ENCODE results near the gene ZNF629. TPM values are rescaled to one million over a fixed set of nuclear protein-coding genes. Genes with fewer than 3 reads are reported as not detected.

ZNF629 gene
- total and polyA plus RNA-seq, 2 donors (not counting 1 experiment from before 2014, with no cell fraction given), result 1.2 to 6.9 TPM

GRCh38 chr16:30797670-30798309 lies 10.8 kb upstream of the ZNF629 start:
- no peak overlapping the region for H3K27ac ChIP-seq (ENCODE audit: low read length in 2 of 2)
- Mint-ChIP-seq H3K4me3 (no peak overlapping the region), H3K9me3 (ENCODE audit: insufficient read depth) (no peaks in the 10 kb centered on the region), H3K4me1 (no peaks in the 10 kb centered on the region), H3K27ac (no peak overlapping the region), H3K27me3 (no peaks in the 10 kb centered on the region)
- TF ChIP-seq CTCF (IDR thresholded peaks at IDR 0.05), result no peak
- TF ChIP-seq EZH2 (IDR thresholded peaks at IDR 0.05; ENCODE audit: borderline replicate concordance, insufficient read depth, low read depth, low read length, poor library complexity, severe bottlenecking), result no peak
- DNase-seq (no peak), ATAC-seq (ENCODE audit: low read depth) (no peak)
- no peaks in the 10 kb centered on the region for H3K4me1 ChIP-seq (ENCODE audit: control insufficient read depth in 2 of 2, insufficient read depth in 2 of 2, low read length in 2 of 2)
- no peak overlapping the region for H3K4me2 ChIP-seq (replicated peaks; ENCODE audit: low read depth, low read length, poor library complexity, severe bottlenecking)
- ChIA-PET CTCF (interaction anchor here (1.0 kb wide), 1 partner anchor 104 kb away, joined by 3 read pairs; no protein-coding TSS in a partner anchor), POLR2A (no interaction called here)
- no peaks in the 10 kb centered on the region for H3K27me3 ChIP-seq (replicated peaks in 1 of 4; ENCODE audit: control extremely low read depth in 1 of 4, control insufficient read depth in 3 of 4, insufficient read depth in 4 of 4, low read length in 3 of 4)
- no peak overlapping the region for H3K4me3 ChIP-seq (ENCODE audit: control extremely low read depth in 1 of 5, extremely low read depth in 1 of 5, insufficient read depth in 1 of 5, low read depth in 2 of 5, low read length in 4 of 5)
- WGBS (ENCODE audit: insufficient coverage), result 93% methylated on average over 4 of the region's 8 CpGs
- intact Hi-C loops (cut with micrococcal nuclease), result no loop called here
- H3K9me3 ChIP-seq (ENCODE audit: control extremely low read depth in 1 of 3, control insufficient read depth in 2 of 3, insufficient read depth in 1 of 3, low read length in 2 of 3), result no peaks in the 10 kb centered on the region
- H3K9ac ChIP-seq (ENCODE audit: low read length), result no peak overlapping the region
- H4K20me1 ChIP-seq (ENCODE audit: control insufficient read depth, insufficient read depth, low read length, poor library complexity, severe bottlenecking), result no peaks in the 10 kb centered on the region
- no peaks in the 10 kb centered on the region for H3K79me2 ChIP-seq (ENCODE audit: control insufficient read depth, insufficient read depth, low read length)
- no peak overlapping the region for H2AFZ ChIP-seq (ENCODE audit: insufficient read depth, low read depth, low read length, poor library complexity, severe bottlenecking)
- H3K36me3 ChIP-seq (replicated peaks in 1 of 2; ENCODE audit: control extremely low read depth in 1 of 2, control insufficient read depth in 1 of 2, extremely low read depth in 1 of 2, insufficient read depth in 2 of 2, low read length in 1 of 2), result no peaks in the 10 kb centered on the region

- Histone ChIP-seq H3K27ac (ENCODE audit: low read length in 2 of 2) (no peak overlapping the region), H3K36me3 (replicated peaks in 1 of 2; ENCODE audit: control extremely low read depth in 1 of 2, control insufficient read depth in 1 of 2, extremely low read depth in 1 of 2, insufficient read depth in 2 of 2, low read length in 1 of 2) (no peaks in the 10 kb centered on the region), H3K9me3 (ENCODE audit: control extremely low read depth in 1 of 3, control insufficient read depth in 2 of 3, insufficient read depth in 1 of 3, low read length in 2 of 3) (no peaks in the 10 kb centered on the region), H3K27me3 (replicated peaks in 1 of 4; ENCODE audit: control extremely low read depth in 1 of 4, control insufficient read depth in 3 of 4, insufficient read depth in 4 of 4, low read length in 3 of 4) (no peaks in the 10 kb centered on the region), H3K4me2 (replicated peaks; ENCODE audit: low read depth, low read length, poor library complexity, severe bottlenecking) (no peak overlapping the region), H4K20me1 (ENCODE audit: control insufficient read depth, insufficient read depth, low read length, poor library complexity, severe bottlenecking) (no peaks in the 10 kb centered on the region), H3K79me2 (ENCODE audit: control insufficient read depth, insufficient read depth, low read length) (no peaks in the 10 kb centered on the region), H3K4me1 (ENCODE audit: control insufficient read depth in 2 of 2, insufficient read depth in 2 of 2, low read length in 2 of 2) (no peaks in the 10 kb centered on the region), H2AFZ (ENCODE audit: insufficient read depth, low read depth, low read length, poor library complexity, severe bottlenecking) (no peak overlapping the region), H3K4me3 (ENCODE audit: control extremely low read depth in 1 of 5, extremely low read depth in 1 of 5, insufficient read depth in 1 of 5, low read depth in 2 of 5, low read length in 4 of 5) (no peak overlapping the region), H3K9ac (ENCODE audit: low read length) (no peak overlapping the region)
- Mint-ChIP-seq H3K9me3 (ENCODE audit: insufficient read depth) (no peaks in the 10 kb centered on the region), H3K27ac (no peak overlapping the region), H3K4me3 (no peak overlapping the region), H3K4me1 (no peaks in the 10 kb centered on the region), H3K27me3 (no peaks in the 10 kb centered on the region)
- WGBS (ENCODE audit: insufficient coverage), result 75% methylated on average over 2 of the region's 3 CpGs
- ChIA-PET CTCF (no interaction called here), POLR2A (no interaction called here)
- TF ChIP-seq CTCF (IDR thresholded peaks at IDR 0.05) (no peak), EZH2 (IDR thresholded peaks at IDR 0.05; ENCODE audit: borderline replicate concordance, insufficient read depth, low read depth, low read length, poor library complexity, severe bottlenecking) (no peak)
- intact Hi-C loops (cut with micrococcal nuclease), result no loop called here
- ATAC-seq (ENCODE audit: low read depth) (no peak), DNase-seq (no peak)
Measured at GRCh38 chr16:30794634-30795033, 7.6 kb upstream of the ZNF629 start.

All from B cell (primary cell).